GM10266 (cell line): ENCODE measurements around the gene RWDD1.

Source experiments
- DNase-seq: peaks from one replicate; pipeline ENCODE4 v3.0.0; 2012; ENCODE audit errors: extremely low spot score
- CTCF ChIP-seq: IDR thresholded peaks from 2 replicates; pipeline ENCODE4 v1.5.1; 2012; ENCODE audit warnings: mild to moderate bottlenecking, low read depth; ENCODE audit not compliant: control insufficient read depth, insufficient read depth; ENCODE audit errors: missing control alignments

Gene RWDD1

GRCh38 chr6:116631379-116631990 lies 60.2 kb downstream of the RWDD1 start:
- DNase-seq: no peak

GRCh38 chr6:116633685-116634084 lies 62.4 kb downstream of the RWDD1 start:
- no peak for DNase-seq
- TF ChIP-seq CTCF: peak; percentile 22

More at GRCh38 chr6:116631379-116631990, 60.2 kb downstream of the RWDD1 start:
- no peak for TF ChIP-seq CTCF
